ENCODE measurements around the gene ISCA2.
A peak's percentile ranks its signal among the peaks of the same experiment; 100 is the strongest.
"Not testable (repeated sequence)": the region's sequence is repeated elsewhere in the genome, so short reads cannot be mapped to it uniquely, and the experiment has no call there.

The ISCA2 gene, protein sequence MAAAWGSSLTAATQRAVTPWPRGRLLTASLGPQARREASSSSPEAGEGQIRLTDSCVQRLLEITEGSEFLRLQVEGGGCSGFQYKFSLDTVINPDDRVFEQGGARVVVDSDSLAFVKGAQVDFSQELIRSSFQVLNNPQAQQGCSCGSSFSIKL

GRCh38 chr14:74493343-74494261 is at the start of gene ISCA2:
Gene ISCA2 (plus strand): TSS chr14:74493765. CDS start chr14:74493775, 10 bp downstream.
- DNase-seq (ENCODE audit: low spot score) = peak; percentile 99

DNA sequence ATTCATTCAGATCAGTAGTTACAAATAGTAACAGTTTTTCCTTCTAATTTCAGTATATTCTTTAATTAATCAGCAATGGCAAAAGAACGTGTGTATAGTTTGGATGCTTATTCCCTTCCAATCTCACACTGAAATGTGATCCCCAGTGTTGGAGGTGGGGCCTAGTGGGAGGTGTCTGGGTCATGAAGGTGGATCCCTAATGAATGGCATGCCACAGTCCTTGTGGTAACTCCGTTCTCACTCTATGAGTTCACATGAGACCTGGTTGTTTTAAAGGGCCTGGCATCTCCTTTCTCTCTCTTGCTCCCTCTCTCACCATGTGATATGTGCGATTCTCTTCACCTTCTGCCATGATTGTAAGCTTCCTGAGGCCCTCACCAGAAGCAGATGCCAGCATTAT is 48.7 kb upstream of the ISCA2 start:
- no peak for DNase-seq (ENCODE audit: low spot score)

- not testable (repeated sequence) for DNase-seq (ENCODE audit: low spot score)
Measured at GRCh38 chr14:74454397-74454796, 39.2 kb upstream of the ISCA2 start.

DNA sequence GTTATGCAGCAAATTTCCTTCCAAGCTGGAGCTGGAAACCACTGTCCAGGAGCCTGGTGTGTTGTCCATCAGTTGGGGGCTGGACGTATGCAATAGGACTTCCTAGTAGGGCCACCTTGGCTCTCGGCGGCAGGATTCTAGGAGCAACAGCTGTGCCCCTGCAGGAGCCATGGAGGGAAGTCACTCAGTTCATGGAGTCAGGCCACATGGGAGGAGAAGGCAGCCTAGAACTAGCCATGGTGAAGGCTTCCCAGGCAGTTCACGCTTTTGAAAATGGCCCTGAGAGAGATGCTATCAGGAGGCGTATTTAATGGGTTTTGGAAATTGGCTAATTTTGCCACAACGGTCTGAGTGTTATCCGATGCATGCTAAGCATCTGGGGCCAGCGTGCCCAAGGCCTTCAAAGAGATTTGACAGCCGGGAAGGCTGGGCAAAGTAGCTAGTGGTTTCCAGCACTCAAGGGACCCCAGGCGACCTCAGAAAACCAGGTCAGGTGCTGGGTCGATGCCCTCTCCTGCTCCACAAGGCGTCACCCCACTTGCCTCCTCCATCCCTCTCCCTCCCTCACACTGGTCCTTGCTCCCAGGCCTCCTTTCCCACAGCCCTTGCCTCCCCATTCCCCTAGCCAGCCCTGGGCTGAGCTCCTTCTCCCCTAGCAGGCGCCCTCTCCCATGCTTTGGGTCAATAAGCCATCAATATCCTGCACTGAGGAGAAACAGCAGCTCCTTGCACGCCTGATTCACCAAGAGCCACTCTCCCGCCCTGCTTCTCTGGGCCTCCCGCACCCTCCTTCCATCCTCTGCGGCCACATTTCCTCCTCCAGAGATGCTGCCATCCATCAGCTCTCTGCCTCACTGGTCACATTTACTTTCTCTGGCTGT is 36.6 kb upstream of the ISCA2 start:
- no peak for DNase-seq (ENCODE audit: low spot score)

GRCh38 chr14:74457565-74457895 is 36.0 kb upstream of the ISCA2 start:
- no peak for DNase-seq (ENCODE audit: low spot score)

- DNase-seq (ENCODE audit: low spot score) = peak; percentile 37
Measured at GRCh38 chr14:74459289-74459946, 34.1 kb upstream of the ISCA2 start.

DNA sequence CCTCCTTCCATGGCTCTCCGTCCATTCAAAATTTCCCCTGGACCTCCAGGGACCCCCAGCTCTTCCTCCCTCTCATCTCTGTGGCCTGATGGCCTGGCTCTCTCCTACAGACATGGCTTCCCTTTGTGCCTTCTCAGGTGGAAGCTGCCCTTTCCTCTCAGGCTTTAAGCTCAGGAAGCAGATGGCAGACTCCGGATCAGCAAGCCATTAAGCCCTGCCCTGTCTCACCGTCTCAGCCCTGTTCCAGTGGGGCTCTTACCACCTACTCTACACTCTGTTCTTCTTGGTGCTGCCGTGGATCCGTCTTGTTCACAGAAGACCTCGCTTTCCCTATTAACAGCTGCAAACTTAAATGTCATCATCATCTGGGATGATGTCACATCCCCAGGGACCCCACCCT is 33.6 kb upstream of the ISCA2 start:
- no peak for DNase-seq (ENCODE audit: low spot score)

DNA sequence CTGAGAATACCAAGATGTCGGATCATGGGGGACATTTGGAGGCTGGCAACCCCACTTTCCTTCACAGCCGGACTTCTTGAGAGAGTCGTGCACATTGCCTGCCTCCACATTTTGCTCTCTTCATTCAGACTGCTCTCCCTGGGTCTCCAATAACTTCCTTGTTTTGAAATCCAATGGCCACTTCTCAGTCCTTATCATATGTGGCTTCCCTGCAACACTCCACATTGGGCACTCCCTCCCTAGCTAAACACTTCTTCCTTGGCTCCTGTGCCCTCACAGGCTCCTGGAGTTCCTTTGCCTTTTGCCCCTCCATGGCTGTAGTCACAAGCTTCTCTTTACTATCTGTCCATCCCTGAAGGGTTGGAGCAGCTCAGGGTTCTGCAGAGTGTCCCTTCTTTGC is 30.6 kb upstream of the ISCA2 start:
- no peak for DNase-seq (ENCODE audit: low spot score)

DNA sequence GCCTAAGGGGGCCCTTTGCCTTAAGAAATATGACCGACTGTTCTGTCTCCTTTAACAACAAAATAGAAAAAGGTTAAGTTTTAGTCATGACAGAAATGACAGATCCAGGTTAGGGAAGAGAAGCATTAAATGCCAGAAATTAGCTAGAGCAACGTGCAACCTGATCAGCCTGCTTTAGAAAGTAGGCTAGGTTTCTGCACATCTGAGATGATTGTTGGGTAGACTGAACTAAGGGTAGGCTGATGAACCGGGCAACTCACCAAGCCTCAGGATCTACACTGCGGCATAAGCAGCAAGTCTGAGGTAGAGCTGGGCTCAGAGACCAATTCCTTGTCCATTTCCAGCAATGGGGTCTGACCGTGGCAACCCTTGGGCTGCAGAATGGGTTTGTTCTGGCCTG is 29.9 kb upstream of the ISCA2 start:
- no peak for DNase-seq (ENCODE audit: low spot score)

GRCh38 chr14:74464785-74465184 is 28.8 kb upstream of the ISCA2 start:
- no peak for DNase-seq (ENCODE audit: low spot score)

DNA sequence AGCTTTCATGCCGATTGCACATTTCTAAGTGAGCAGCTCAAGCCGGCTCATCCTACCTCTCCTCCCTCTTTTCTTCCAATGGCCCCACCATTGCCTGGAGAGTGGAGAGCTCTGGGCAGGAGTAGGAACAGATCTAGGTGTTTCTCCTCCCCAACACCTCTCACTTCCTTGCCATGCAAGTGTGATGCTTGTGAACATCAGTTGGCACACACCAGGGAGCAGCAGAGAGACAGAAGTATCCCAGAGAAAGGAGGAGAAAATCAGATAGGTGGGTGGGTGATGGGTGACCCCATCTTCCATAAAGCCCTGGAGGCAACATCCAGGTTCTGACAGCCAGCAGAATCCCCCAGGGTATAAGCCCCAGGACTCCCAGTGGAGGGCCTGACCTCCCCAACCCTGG is 28.2 kb upstream of the ISCA2 start:
- no peak for DNase-seq (ENCODE audit: low spot score)

GRCh38 chr14:74468513-74468912 is 25.1 kb upstream of the ISCA2 start:
- DNase-seq (ENCODE audit: low spot score) = no peak

GRCh38 chr14:74469548-74470518 is 23.7 kb upstream of the ISCA2 start:
- DNase-seq (ENCODE audit: low spot score) = no peak

DNA sequence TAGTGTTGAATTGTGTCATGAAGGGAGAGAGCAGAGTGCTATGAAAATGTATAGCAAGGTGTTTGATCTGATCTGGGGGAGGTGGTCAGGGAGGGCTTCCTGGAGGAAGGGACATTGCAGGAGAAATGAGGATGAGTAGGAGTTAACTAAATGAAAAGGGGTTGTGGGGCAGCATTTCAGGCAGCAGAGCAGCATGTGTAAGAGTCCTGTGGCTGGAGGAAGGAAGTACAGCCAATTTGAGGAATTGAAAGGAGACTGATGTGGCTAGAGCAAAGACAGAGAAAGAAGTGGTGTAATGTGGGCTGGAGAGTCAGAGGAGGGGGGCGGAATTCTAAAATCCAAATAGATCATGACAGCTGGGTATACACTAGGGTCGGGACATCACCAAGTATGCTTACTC is 21.0 kb upstream of the ISCA2 start:
- no peak for DNase-seq (ENCODE audit: low spot score)

DNA sequence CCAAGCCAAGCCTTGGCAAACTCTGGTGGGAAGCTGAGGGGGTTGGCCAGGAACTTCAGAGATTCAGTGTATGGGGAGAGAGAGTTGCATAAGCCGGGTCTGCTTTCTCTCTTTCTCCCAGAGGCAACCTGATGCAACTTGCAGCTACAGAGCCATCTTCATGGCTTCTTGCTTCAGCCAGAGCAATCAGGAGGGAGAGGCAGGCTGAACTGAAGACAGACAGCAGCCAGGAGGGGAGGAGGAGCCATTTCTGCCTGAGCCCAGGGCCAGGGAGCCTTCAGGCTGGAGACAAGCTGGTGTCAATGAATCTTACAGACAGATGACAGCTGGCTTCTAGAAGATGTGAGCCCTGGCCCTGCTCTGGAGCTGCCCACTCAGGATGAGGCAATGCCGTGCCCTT is 19.2 kb upstream of the ISCA2 start:
- DNase-seq (ENCODE audit: low spot score) = no peak

DNA sequence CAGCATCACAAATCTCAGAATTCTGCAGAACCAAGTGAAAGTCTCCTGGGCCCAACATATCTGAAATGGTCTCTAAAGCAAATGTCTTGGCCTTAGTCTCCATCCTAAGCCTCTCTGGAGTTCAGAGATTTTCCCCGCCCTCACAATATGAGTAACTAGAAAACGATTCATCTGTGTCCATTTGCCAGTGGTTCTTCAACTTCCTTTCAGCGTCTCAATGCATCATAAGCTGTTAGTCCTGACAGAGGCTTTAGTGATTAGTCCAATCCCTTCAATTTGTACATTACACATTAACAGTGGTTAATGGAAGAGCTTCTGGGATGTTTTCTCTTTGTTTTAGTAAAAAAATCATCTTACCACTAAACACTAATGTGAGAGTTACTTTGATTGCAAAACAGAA is 17.9 kb upstream of the ISCA2 start:
- no peak for DNase-seq (ENCODE audit: low spot score)

DNA sequence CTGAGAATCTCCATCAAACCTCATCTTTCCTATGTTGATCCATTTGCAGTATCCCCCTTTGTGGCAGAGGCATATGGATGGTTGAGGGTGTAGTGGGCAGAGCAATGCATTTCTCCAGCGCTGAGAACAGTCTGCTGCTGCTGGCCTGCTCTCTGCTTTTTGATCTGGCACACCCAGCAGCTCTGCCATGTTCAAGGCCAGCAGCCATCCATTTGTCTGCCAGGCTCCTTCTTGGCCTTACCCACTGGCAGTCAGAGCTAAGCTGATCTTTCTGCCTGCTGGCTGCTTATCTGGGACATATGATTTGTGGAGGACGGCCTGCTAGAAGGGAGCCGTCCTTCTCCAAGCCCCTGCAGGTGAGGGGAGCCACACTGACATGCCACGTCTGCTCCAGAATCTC is 17.5 kb upstream of the ISCA2 start:
- DNase-seq (ENCODE audit: low spot score) = no peak

DNA sequence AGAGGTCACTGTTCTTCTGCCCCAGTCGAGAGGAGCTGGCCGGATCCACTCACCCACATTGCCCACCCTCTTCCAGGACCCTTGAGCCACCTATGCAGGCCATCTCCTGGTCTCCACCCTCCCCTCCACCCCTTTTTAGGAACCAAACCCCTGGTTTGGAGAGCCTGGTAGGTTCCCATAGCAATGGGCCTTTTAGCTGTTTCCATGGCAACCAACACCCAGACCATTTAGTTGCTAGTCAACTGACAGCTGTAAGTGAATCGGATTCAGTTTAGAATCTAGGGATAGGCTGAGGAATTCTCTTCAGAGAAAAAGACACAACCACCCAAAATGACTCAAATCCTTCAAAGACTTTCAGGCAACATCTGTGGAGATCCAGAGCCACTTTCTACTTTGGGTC is 17.0 kb upstream of the ISCA2 start:
- no peak for DNase-seq (ENCODE audit: low spot score)

DNA sequence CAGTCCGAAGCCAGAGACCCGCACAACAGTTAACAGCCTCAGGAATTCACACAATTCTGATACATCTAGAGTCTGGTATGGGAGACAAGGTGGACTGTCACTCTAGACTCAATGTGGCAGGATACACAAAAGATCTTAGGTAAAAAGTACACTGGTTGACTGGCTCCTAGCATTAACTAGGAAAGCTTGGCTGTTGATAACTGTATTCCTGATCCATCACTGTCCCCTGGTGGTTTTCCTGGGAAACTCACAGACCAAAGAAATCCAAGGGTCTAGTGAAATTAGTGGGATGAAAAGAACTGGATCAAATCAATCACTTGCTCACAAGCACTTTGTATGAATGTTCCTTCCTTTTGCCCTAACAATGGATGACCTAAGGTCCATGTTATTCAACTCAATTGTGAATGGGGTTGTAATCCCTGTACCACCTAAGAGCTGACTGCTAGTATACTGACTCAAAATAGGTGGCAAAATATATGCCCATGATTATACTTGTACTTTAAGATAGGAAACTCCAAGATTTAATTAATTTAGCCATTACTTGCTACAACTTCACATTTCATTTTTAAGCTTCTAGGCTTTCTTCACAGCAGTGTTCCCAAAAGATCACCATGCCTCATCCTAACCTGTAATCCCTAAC is 14.4 kb upstream of the ISCA2 start:
- DNase-seq (ENCODE audit: low spot score) = no peak

DNA sequence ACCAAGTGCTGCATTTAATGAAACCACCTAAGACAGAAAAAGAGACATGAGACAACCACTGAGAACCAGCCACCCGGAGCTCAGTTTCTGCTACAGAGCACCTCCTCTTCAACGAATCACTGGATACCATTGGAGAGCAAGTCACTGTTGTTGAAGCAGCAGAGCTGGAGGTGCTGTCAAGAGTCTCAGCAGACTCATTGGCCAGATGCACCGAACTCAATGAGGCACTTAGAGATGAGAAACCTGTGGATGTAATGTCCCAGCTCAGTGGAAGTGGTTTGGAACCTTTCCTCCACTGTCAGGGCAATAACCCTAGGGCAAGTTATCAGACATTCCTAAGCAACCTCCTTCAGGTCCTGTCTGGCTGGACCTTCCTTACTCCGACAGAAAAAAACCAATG is 13.5 kb upstream of the ISCA2 start:
- no peak for DNase-seq (ENCODE audit: low spot score)

- no peak for DNase-seq (ENCODE audit: low spot score)
Measured at GRCh38 chr14:74482571-74482970, 11.0 kb upstream of the ISCA2 start.

All from hematopoietic multipotent progenitor cell treated with erythropoietin and hydrocortisone succinate and interleukin-3 and kit ligand, for 15 days (in vitro differentiated cells).